ENCODE data around the gene SH3GL1. TPM values are rescaled to one million over a fixed set of nuclear protein-coding genes. Genes with fewer than 3 reads are reported as not detected.

SH3GL1 gene
- total and polyA plus RNA-seq, 2 donors from 2014 or later: 34.8 to 52.7 TPM

GRCh38 chr19:4390567-4391305 is 9.6 kb downstream of the SH3GL1 start:
- Histone ChIP-seq H3K9ac (ENCODE audit: low read length in 3 of 3) (peak overlapping the region in 2 of 3 donors; percentile 46 to 67), H3K27me3 (ENCODE audit: control insufficient read depth, insufficient read depth, low read length) (no peaks in the 10 kb centered on the region), H3K27ac (ENCODE audit: low read depth in 2 of 2, low read length in 2 of 2) (peak overlapping the region; percentile 84 to 90), H3K9me3 (ENCODE audit: control insufficient read depth in 2 of 3, insufficient read depth in 1 of 3, low read length in 3 of 3) (no peaks in the 10 kb centered on the region), H3K4me1 (ENCODE audit: control insufficient read depth in 2 of 3, insufficient read depth in 2 of 3, low read depth in 1 of 3, low read length in 3 of 3) (peaks cover 4 to 43% (median 42%) of the 10 kb centered on the region in 3 donors), H3K4me3 (ENCODE audit: low read length in 3 of 3) (peak overlapping the region in 2 of 3 donors; percentile 7 to 43), H3K36me3 (ENCODE audit: control insufficient read depth in 2 of 3, insufficient read depth in 3 of 3, low read length in 3 of 3) (peaks cover 2 to 14% (median 3%) of the 10 kb centered on the region in 3 donors)
- intact Hi-C loops (cut with DNase I): no loop called here
- FAIRE-seq (no peak), DNase-seq (peak in 4 of 5 donors; percentile 48 to 82 (median 64))
- no peak for TF ChIP-seq CTCF (IDR thresholded peaks at IDR 0.05; ENCODE audit: borderline replicate concordance, extremely low read depth, insufficient read depth)

GRCh38 chr19:4390017-4390566 is 10.3 kb downstream of the SH3GL1 start:
- Histone ChIP-seq H3K4me1 (ENCODE audit: control insufficient read depth in 2 of 3, insufficient read depth in 2 of 3, low read depth in 1 of 3, low read length in 3 of 3) (peaks cover 4 to 43% (median 42%) of the 10 kb centered on the region in 3 donors), H3K9me3 (ENCODE audit: control insufficient read depth in 2 of 3, insufficient read depth in 1 of 3, low read length in 3 of 3) (no peaks in the 10 kb centered on the region), H3K27me3 (ENCODE audit: control insufficient read depth, insufficient read depth, low read length) (no peaks in the 10 kb centered on the region), H3K36me3 (ENCODE audit: control insufficient read depth in 2 of 3, insufficient read depth in 3 of 3, low read length in 3 of 3) (peaks cover 0 to 12% (median 1%) of the 10 kb centered on the region in 3 donors), H3K27ac (ENCODE audit: low read depth in 2 of 2, low read length in 2 of 2) (peak overlapping the region; percentile 84 to 90), H3K9ac (ENCODE audit: low read length in 3 of 3) (peak overlapping the region in 1 of 3 donors; percentile 55), H3K4me3 (ENCODE audit: low read length in 3 of 3) (peak overlapping the region in 2 of 3 donors; percentile 7 to 43)
- intact Hi-C loops (cut with DNase I): no loop called here
- DNase-seq: peak in 2 of 5 donors; percentile 50 to 68
- no peak for TF ChIP-seq CTCF (IDR thresholded peaks at IDR 0.05; ENCODE audit: borderline replicate concordance, extremely low read depth, insufficient read depth)
- no peak for FAIRE-seq

DNA sequence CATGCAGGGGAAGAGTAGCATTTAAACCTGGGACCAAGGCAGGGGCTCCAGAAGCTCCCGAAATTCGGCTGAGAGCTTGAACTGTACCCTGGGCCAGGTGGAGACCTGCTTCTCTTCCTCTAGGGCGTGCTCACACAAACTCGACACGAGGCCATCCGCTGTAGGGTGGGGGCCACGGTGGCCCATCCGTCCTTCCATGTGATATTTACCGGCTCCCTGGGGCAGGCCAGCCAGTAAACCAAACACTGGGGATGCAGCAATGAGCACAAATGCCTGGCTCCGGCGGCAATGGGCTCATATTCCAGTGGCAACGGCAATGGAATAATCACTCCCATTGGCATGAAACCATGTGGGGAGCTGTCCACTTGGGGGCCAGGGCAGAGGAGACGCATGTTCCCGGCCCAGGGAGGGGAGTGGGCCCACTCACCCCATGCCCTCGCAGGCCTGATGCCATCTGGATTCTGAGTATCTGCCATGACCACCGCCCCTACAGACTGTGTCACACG is 10.8 kb downstream of the SH3GL1 start:
- H3K9ac ChIP-seq (ENCODE audit: low read length in 3 of 3): no peak overlapping the region
- peak overlapping the region; percentile 84 to 90 for H3K27ac ChIP-seq (ENCODE audit: low read depth in 2 of 2, low read length in 2 of 2)
- H3K27me3 ChIP-seq (ENCODE audit: control insufficient read depth, insufficient read depth, low read length): no peaks in the 10 kb centered on the region
- FAIRE-seq (no peak), DNase-seq (no peak)
- H3K9me3 ChIP-seq (ENCODE audit: control insufficient read depth in 2 of 3, insufficient read depth in 1 of 3, low read length in 3 of 3): no peaks in the 10 kb centered on the region
- H3K4me1 ChIP-seq (ENCODE audit: control insufficient read depth in 2 of 3, insufficient read depth in 2 of 3, low read depth in 1 of 3, low read length in 3 of 3): peaks cover 4 to 43% (median 40%) of the 10 kb centered on the region in 3 donors
- H3K4me3 ChIP-seq (ENCODE audit: low read length in 3 of 3): peak overlapping the region in 1 of 3 donors; percentile 43
- H3K36me3 ChIP-seq (ENCODE audit: control insufficient read depth in 2 of 3, insufficient read depth in 3 of 3, low read length in 3 of 3): peaks cover 0 to 6% (median 0%) of the 10 kb centered on the region in 3 donors
- intact Hi-C loops (cut with DNase I): no loop called here
- no peak for TF ChIP-seq CTCF (IDR thresholded peaks at IDR 0.05; ENCODE audit: borderline replicate concordance, extremely low read depth, insufficient read depth)

Data from kidney (tissue), 14 donors.